Hepatocyte (in vitro differentiated cells): ENCODE data around the gene SPRR5.

ENCODE experiments used
- EZH2 ChIP-seq: fragments of 200-600 bp; sonication (generic); IDR thresholded peaks from 2 replicates; pipeline ENCODE4 v1.6.1; 2016; ENCODE audit warnings: antibody characterized with exemption, mild to moderate bottlenecking, borderline replicate concordance
- EZH2phosphoT487 ChIP-seq: fragments of 200-600 bp; sonication (generic); IDR thresholded peaks from one replicate; pipeline ENCODE4 v1.6.1; 2018; ENCODE audit warnings: antibody characterized with exemption, mild to moderate bottlenecking, low read depth, moderate library complexity; ENCODE audit not compliant: unreplicated experiment, severe bottlenecking
- TF ChIP-seq, protein P1 (sequence below): fragments of 200-600 bp; sonication (generic); IDR thresholded peaks from 2 replicates; pipeline ENCODE4 v1.5.1; 2016; ENCODE audit warnings: antibody characterized with exemption, mild to moderate bottlenecking; ENCODE audit not compliant: poor library complexity

DNA sequence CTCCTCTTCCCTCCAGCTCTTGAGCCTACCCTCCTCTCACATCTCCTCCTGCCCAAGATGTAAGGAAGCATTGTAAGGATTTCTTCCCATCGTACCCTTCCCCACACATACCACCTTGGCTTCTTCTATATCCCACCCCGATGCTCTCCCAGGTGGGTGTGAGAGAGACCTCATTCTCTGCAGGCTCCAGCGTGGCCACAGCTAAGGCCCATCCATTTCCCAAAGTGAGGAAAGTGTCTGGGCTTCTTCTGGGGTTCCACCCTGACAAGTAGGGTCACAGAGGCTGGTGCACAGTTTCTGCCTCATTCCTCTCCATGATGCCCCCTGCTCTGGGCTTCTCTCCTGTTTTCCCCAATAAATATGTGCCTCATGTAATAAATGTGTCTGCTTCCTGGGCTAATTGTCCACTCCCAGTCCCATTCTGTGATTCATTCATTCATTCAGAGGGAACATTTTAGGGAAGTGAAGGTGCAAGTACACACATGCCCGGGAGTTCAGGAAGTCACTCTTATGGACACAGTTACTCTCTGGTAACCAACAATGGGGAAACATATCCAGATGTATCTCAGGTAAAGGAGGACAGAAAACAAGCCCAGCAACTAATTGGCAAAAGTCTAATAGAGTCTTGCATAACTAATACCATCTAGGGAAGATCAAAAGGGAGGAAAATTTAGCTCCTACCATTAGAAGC, 25.3 kb downstream of the SPRR5 start:
- TF ChIP-seq, protein P1, sequence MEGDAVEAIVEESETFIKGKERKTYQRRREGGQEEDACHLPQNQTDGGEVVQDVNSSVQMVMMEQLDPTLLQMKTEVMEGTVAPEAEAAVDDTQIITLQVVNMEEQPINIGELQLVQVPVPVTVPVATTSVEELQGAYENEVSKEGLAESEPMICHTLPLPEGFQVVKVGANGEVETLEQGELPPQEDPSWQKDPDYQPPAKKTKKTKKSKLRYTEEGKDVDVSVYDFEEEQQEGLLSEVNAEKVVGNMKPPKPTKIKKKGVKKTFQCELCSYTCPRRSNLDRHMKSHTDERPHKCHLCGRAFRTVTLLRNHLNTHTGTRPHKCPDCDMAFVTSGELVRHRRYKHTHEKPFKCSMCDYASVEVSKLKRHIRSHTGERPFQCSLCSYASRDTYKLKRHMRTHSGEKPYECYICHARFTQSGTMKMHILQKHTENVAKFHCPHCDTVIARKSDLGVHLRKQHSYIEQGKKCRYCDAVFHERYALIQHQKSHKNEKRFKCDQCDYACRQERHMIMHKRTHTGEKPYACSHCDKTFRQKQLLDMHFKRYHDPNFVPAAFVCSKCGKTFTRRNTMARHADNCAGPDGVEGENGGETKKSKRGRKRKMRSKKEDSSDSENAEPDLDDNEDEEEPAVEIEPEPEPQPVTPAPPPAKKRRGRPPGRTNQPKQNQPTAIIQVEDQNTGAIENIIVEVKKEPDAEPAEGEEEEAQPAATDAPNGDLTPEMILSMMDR, result no peak
- TF ChIP-seq EZH2 (no peak), EZH2phosphoT487 (no peak)
